Stimulated activated CD8-positive, alpha-beta memory T cell treated with anti-CD3 and anti-CD28 coated beads, Interleukin-4, amount 100 ng/mL, for 24 hours (primary cell): Measurements from ENCODE around the gene ITM2C.
A peak's percentile ranks its signal among the peaks of the same experiment; 100 is the strongest.

Experiments
- DNase-seq: peaks from one replicate; pipeline ENCODE4 v3.0.0-alpha.2; 2020; ENCODE audit warnings: low read depth

The ITM2C gene

DNA sequence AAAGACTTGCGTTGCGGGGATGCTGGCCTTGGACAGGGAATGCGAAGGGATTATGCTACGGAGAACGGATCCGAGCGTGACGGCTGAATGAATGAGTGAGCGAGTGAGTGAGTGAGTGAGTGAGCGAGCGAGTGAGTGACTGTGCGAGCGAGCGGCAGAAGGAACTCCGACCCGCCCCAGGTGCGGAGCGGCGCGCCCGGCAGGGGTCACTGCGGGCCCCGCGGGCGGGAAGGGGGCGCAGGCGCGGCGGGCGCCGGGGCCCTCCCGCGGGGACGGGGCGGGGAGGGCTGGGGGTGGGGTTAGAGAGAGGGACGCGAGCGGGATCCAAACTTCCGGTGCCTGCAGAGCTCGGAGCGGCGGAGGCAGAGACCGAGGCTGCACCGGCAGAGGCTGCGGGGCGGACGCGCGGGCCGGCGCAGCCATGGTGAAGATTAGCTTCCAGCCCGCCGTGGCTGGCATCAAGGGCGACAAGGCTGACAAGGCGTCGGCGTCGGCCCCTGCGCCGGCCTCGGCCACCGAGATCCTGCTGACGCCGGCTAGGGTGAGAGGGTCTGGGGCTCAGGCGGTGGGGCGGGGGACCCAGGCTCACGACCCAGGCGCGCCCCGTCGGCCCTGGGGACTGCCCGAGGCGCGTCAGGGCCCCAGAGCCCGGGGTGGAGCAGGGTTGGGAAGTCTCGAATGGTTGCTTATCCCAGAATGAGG is at the start of gene ITM2C:
ITM2C (plus strand) TSS at position 338 of the 702 bp plus-strand sequence; CDS start at position 422, 84 bp downstream.
- peak; percentile 63 for DNase-seq

DNA sequence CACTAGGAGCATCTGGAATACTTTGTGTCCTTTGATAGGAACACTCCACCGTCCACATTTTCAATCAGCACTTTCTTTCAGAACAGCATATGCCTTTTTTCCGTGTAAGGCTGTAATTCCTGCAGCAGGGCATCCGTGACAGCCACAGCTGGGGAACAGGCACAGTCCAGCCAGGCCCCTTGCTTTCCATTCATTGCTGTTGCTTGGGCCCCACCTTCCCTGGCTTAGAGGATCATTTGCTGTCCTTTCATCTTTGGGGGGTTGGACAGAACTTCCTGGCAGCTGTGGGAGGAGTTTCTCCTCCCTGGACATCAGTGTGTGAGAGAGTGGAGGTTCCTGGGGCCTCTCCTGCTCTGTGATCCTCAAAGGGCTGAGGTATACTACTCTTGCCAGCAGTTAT is 49.7 kb upstream of the ITM2C start:
- no peak for DNase-seq

- no peak for DNase-seq
Observed at GRCh38 chr2:230816735-230817134, 48.0 kb upstream of the ITM2C start.

DNA sequence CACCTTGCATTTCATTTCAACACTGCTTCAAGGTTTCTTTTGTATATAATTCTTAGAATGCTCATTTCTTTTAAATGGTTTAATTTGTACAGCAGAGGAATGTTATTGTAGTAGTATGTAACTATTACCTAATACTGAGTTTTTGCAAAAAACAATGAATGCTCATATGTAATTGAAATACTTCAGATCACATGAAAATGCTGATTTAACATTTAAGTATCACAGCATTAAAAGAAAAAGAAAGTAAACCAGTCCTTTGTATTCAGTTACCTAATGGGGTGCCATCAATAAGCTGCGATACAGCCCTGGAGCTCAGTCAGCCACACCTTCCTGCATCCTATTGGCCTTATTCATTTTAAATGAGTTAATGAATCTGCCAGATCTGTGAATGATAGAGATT is 45.3 kb upstream of the ITM2C start:
- DNase-seq, result no peak

GRCh38 chr2:230821261-230821990 is 43.3 kb upstream of the ITM2C start:
- DNase-seq, result no peak

DNA sequence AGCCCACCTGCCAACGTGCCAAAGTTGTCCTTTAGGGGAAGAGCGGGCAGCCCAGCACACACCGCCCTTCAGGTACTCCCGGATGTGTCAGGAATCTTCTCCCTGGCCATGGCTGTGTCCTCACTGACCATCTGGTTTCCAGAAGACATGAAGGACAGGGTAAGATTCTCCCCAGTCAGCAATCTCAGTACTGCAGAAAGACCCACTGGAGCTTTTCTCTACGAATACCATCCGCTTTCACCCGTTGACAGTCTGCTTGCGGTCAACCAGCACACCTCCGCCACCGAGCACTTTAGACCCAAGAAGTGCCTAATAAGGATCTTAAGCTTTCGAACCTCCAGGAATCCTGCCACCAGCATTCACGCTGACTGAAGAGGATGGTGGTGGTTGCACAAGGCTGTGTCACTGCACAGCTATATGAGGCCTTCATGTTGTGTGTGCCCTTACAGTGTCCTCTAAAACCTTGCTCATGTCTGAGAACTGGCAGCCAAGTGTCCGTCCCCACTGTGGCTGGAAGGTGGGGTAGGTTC is 42.7 kb upstream of the ITM2C start:
- DNase-seq, result no peak

GRCh38 chr2:230823264-230823964 is 41.3 kb upstream of the ITM2C start:
- DNase-seq, result no peak

- DNase-seq, result no peak
Observed at GRCh38 chr2:230824406-230824978, 40.2 kb upstream of the ITM2C start.

- no peak for DNase-seq
Observed at GRCh38 chr2:230825354-230825753, 39.4 kb upstream of the ITM2C start.

GRCh38 chr2:230827774-230828271 is 36.9 kb upstream of the ITM2C start:
- DNase-seq, result no peak

DNA sequence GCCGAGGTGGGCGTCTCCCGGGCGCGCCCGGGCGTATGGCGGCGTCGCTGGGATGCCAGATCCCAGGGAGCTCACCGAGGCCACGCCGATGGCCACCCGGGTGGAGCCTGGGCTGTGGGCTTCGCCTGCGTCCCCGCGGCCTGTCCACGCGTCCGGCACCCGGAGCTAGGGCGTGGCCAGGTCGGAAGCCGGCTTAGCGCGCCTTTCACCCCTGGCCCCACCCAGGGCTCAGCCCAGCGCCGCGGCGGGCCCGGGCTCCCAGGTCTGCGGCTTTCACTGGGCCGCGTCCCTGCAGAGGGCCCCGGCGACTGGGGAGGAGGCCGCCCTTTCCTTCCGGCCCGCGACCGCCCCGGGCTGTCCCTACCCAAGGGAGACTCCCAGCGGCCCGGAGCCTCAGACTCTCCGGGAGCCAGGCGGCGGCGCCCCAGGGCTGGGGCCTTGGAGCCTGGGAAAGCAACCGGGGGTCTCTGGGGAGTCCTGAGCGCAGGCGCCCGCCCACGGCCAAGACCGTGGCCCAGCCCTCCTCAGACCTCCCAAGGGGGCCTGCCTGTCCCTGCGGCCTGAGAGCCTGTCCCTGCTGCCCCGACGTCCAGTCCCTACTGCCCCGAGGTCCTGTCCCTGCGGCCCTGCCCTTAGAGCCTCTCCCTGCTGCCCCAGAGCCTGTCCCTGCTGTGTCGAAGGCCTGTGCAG is 36.3 kb upstream of the ITM2C start:
- DNase-seq, result no peak

- no peak for DNase-seq
Observed at GRCh38 chr2:230829293-230829692, 35.4 kb upstream of the ITM2C start.

- DNase-seq, result no peak
Observed at GRCh38 chr2:230829959-230830358, 34.8 kb upstream of the ITM2C start.

DNA sequence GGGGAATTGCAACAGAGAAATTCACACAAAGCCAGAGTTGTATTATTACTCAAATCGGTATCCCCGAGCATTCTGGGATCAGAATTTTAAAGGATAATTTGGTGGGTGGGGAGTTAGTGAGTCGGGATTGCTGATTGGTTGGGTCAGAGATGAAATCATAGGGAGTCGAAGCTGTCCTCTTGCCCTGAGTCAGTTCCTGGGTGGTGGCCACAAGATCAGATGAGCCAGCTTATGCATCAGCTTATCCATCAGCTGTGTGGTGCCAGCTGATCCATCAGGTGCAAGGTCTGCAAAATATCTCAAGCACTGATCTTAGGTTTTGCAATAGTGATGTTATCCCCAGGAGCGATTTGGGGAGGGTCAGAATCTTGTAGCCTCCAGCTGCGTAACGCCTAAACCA is 34.3 kb upstream of the ITM2C start:
- no peak for DNase-seq

DNA sequence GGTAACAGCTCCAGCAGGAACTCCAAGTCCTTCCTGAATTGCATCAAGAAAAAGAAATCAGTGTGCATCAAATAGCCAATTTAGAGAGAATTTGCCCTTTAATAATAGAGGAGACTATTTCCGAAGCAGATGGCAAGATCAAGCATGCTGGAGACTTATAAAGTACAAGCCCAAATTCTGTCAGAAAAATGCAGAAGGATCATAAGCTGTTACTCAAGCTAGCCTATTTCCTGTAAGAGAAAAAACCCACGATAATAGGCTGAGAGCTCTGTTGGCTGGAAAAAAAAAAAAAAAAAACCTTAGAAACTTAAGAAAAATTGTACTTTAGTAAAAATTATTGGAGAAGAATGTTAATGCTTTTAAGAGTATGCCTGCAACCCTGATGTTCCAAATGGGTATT is 24.4 kb upstream of the ITM2C start:
- DNase-seq, result no peak

DNA sequence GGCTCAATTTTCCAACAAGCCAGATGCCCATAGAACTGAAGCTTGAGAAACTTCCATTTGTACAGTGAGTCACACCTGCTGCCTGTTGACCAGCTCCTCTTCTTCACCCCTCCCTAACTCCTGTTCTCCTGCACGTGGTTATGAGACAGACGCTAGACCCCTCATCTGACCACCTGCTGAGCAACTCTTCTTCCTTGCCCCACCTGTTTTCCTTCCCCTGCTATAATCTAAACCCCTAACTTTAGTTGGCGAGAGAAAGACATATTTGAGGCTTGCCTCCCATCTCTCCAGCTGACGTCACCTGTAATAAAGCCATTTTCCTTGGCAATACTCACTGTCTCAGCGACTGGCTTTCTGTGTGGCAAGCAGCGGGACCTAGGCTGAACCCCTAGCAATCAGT is 22.3 kb upstream of the ITM2C start:
- no peak for DNase-seq

DNA sequence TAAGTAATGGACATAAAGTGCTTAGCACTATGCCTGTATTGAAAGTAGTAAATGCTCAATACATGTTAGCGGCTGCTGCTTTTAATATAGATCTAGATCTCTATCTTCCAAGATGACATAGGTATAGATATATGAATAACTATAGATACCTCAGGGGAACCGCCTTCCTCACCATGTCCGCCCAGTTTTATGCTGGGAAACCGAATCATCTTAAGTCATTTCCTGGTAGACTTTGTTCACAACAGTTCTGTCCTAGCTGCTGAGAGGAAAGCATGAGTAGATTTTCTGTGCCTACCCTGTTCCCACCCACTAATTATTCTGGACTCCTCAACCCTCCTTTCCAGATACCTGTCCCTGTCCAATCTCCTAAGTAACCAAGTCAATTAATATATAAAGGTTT is 21.6 kb upstream of the ITM2C start:
- no peak for DNase-seq

DNA sequence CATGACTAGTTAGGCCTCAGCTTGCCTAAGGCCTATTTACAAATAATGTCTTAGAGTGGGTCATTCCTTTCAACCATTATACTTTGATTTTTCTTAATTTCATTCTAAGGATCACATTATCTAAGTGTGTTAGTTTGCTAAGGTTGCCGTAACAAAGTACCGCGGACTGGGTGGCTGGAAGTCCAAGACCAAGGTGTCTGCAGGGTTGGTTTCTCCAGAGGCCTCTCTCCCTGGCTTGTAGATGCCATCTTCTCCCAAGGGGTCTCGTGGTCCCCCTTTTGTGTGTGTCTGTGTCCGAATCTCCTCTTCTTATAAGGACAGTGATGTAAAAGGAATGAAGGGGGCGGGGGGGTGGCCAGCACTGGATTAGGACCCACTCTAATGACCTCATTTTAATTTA is 18.4 kb upstream of the ITM2C start:
- DNase-seq, result no peak

DNA sequence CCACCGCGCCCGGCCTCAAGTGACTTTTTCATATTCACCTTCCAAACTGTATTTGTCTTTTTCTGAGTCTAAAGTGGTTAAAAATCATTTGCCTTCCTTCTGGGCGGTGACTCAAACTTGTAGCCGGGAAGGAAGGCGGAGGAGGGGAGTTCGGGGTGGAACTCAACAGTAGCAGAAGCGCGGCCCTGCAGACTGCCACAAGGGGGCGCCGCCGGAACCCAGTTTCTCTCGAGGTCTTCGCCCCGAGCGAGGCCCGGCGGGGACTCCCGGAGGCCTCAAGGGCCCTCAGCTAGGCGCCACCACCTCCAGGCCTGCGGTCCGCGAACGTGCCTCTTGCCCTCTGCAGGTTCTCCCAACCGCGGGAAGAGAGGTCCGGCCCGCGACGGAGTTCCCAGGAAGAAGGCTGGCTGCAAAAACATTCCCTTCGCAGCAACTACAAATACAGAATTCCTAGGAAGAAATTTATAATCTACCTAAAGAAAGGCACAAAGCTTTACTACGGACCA is 16.8 kb upstream of the ITM2C start:
- DNase-seq, result peak; percentile 92

GRCh38 chr2:230849633-230850357 is 14.9 kb upstream of the ITM2C start:
- DNase-seq, result peak; percentile 59

DNA sequence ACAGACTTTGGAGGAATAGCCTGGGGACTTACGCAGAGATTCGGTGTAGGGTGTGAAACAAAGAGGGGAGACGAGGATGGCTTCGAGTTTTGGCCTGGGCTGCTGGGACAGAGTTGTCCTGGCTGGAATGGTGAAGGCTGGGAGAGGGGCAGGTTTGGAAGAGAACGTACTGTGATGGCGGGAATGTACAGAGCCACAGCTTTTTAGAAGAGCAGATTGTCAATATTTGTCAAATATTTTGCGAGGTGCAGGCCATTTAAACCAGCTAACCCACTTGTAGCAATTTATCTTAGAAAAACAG is 14.4 kb upstream of the ITM2C start:
- DNase-seq, result no peak
